ENCODE measurements around the gene TPPP3. TPM values are rescaled to one million over a fixed set of nuclear protein-coding genes. Genes with fewer than 3 reads are reported as not detected.
"Not testable (repeated sequence)": the region's sequence is repeated elsewhere in the genome, so short reads cannot be mapped to it uniquely, and the experiment has no call there.

Gene TPPP3
- total RNA-seq, 4 donors from 2014 or later, result 29.6 to 197 (median 89.7) TPM

GRCh38 chr16:67378642-67379041 is 14.7 kb downstream of the TPPP3 start:
- WGBS, 2 donors, result 73 to 83% methylated on average over 1 of the region's 1 CpG
- TF ChIP-seq CTCF (IDR thresholded peaks at IDR 0.05) (no peak), POLR2A (IDR thresholded peaks at IDR 0.05) (no peak)
- H3K4me3 ChIP-seq (ENCODE audit: low read depth, poor library complexity, severe bottlenecking), result no peak overlapping the region
- DNase-seq (ENCODE audit: low spot score in 2 of 2), result no peak
- intact Hi-C loops (cut with DNase I; ENCODE audit: low total_unique reads), result no loop called here

- H3K4me3 ChIP-seq (ENCODE audit: low read depth, poor library complexity, severe bottlenecking); intact Hi-C loops (cut with DNase I; ENCODE audit: low total_unique reads); DNase-seq (ENCODE audit: low spot score in 2 of 2): not testable (repeated sequence)
- WGBS, 2 donors, result 90 to 92% methylated on average over 11 of the region's 11 CpGs
Observed at GRCh38 chr16:67376012-67376411, 17.3 kb downstream of the TPPP3 start.

GRCh38 chr16:67372664-67373063 is 20.6 kb downstream of the TPPP3 start:
- TF ChIP-seq POLR2A (IDR thresholded peaks at IDR 0.05) (no peak), CTCF (IDR thresholded peaks at IDR 0.05) (no peak)
- intact Hi-C loops (cut with DNase I; ENCODE audit: low total_unique reads), result no loop called here
- DNase-seq (ENCODE audit: low spot score in 2 of 2), result no peak

GRCh38 chr16:67370661-67371060 is 22.6 kb downstream of the TPPP3 start:
- DNase-seq (ENCODE audit: low spot score in 2 of 2), result no peak
- intact Hi-C loops (cut with DNase I; ENCODE audit: low total_unique reads), result no loop called here
- 92 to 93% methylated on average over 4 of the region's 4 CpGs for WGBS, 2 donors
- no peak overlapping the region for H3K4me3 ChIP-seq (ENCODE audit: low read depth, poor library complexity, severe bottlenecking)
- no peak for TF ChIP-seq CTCF (IDR thresholded peaks at IDR 0.05)
- no peak for TF ChIP-seq POLR2A (IDR thresholded peaks at IDR 0.05)

More at GRCh38 chr16:67372664-67373063, 20.6 kb downstream of the TPPP3 start:
- H3K4me3 ChIP-seq (ENCODE audit: low read depth, poor library complexity, severe bottlenecking), result no peak overlapping the region

- no peak for TF ChIP-seq POLR2A (IDR thresholded peaks at IDR 0.05)
- no peak for TF ChIP-seq CTCF (IDR thresholded peaks at IDR 0.05)
- no peak for DNase-seq (ENCODE audit: low spot score in 2 of 2)
- no peak overlapping the region for H3K4me3 ChIP-seq (ENCODE audit: low read depth, poor library complexity, severe bottlenecking)
- intact Hi-C loops (cut with DNase I; ENCODE audit: low total_unique reads), result no loop called here
Observed at GRCh38 chr16:67364600-67365235, 28.6 kb downstream of the TPPP3 start.

- 83 to 90% methylated on average over 3 of the region's 3 CpGs for whole genome bisulfite sequencing, 2 donors
- no peak for DNase-seq (ENCODE audit: low spot score in 2 of 2)
- TF ChIP-seq CTCF (IDR thresholded peaks at IDR 0.05), result no peak
- TF ChIP-seq POLR2A (IDR thresholded peaks at IDR 0.05), result no peak
- intact Hi-C loops (cut with DNase I; ENCODE audit: low total_unique reads), result no loop called here
- no peak overlapping the region for H3K4me3 ChIP-seq (ENCODE audit: low read depth, poor library complexity, severe bottlenecking)
Observed at GRCh38 chr16:67361038-67361437, 32.3 kb downstream of the TPPP3 start.

GRCh38 chr16:67359540-67360269 is 33.6 kb downstream of the TPPP3 start:
- intact Hi-C loops (cut with DNase I; ENCODE audit: low total_unique reads); DNase-seq (ENCODE audit: low spot score in 2 of 2); H3K4me3 ChIP-seq (ENCODE audit: low read depth, poor library complexity, severe bottlenecking): not testable (repeated sequence)
- WGBS, 2 donors, result 95 to 99% methylated on average over 8 of the region's 8 CpGs

Data from lower leg skin (tissue), 4 donors.